ENCODE data around the gene ASIC3. TPM values are rescaled to one million over a fixed set of nuclear protein-coding genes. Genes with fewer than 3 reads are reported as not detected.

Gene ASIC3
- polyA plus RNA-seq, 2 of the 4 experiments (the other 2 are of a cell fraction): 4.1 to 9.8 TPM

DNA sequence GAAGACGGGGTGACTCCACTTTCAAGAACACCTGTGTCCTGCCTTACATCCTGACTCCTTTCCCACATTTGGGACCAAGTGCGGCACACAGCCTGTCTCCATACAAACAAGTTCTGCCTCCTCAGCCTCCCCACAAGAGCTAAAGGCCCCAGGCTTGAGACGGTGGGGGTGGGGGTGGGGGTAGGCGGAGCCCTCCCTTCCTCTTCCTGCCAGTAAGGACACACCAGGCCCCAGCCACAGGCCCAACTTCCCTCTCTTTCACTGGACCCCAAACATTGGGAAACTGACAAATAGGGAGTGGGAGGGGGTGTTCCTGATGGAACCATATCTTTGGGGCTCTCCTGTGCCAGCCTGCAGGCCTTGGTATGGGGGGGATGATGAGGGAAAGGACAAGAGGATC, 4.8 kb downstream of the ASIC3 start:
- ChIA-PET POLR2A (no interaction called here), CTCF (interaction anchor here (0.9 to 1.5 kb wide), 3 partner anchors 10 to 24 kb away, joined by 3 to 8 read pairs (median 5); partner anchors contain the start of gene ABCB8)
- Histone ChIP-seq H3K4me2 (no peak overlapping the region), H3K4me1 (peaks cover 7% of the 10 kb centered on the region; the same call in 1 of the 3 replicates), H3K9me3 (no peaks in the 10 kb centered on the region), H3K4me3 (no peak overlapping the region), H3K27ac (no peak overlapping the region)
- no peak for TF ChIP-seq HEYL (CRISPR knock-in tag; IDR thresholded peaks at IDR 0.05)
- no peak for TF ChIP-seq GATA3 (IDR thresholded peaks at IDR 0.05; ENCODE audit: borderline replicate concordance)
- TF ChIP-seq, protein P1, sequence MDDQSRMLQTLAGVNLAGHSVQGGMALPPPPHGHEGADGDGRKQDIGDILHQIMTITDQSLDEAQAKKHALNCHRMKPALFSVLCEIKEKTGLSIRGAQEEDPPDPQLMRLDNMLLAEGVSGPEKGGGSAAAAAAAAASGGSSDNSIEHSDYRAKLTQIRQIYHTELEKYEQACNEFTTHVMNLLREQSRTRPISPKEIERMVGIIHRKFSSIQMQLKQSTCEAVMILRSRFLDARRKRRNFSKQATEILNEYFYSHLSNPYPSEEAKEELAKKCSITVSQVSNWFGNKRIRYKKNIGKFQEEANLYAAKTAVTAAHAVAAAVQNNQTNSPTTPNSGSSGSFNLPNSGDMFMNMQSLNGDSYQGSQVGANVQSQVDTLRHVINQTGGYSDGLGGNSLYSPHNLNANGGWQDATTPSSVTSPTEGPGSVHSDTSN (IDR thresholded peaks at IDR 0.05): no peak
- no peak for TF ChIP-seq CEBPB (IDR thresholded peaks at IDR 0.05)
- no peak for TF ChIP-seq RFX5 (IDR thresholded peaks at IDR 0.05)
- no peak for TF ChIP-seq ZC3H11A (IDR thresholded peaks at IDR 0.05)
- TF ChIP-seq RCOR1 (IDR thresholded peaks at IDR 0.05; ENCODE audit: low read depth, low read length): no peak
- no peak for TF ChIP-seq KDM5A (IDR thresholded peaks at IDR 0.05)
- TF ChIP-seq, protein P2, sequence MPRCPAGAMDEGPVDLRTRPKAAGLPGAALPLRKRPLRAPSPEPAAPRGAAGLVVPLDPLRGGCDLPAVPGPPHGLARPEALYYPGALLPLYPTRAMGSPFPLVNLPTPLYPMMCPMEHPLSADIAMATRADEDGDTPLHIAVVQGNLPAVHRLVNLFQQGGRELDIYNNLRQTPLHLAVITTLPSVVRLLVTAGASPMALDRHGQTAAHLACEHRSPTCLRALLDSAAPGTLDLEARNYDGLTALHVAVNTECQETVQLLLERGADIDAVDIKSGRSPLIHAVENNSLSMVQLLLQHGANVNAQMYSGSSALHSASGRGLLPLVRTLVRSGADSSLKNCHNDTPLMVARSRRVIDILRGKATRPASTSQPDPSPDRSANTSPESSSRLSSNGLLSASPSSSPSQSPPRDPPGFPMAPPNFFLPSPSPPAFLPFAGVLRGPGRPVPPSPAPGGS (IDR thresholded peaks at IDR 0.05): no peak
- FAIRE-seq: no peak
- no peak for DNase-seq (ENCODE audit: low read depth in 1 of 2, low spot score in 1 of 2)
- no peak for ATAC-seq
- 74% methylated on average over 4 of the region's 4 CpGs for WGBS (ENCODE audit: missing lambda C conversion rate)

DNA sequence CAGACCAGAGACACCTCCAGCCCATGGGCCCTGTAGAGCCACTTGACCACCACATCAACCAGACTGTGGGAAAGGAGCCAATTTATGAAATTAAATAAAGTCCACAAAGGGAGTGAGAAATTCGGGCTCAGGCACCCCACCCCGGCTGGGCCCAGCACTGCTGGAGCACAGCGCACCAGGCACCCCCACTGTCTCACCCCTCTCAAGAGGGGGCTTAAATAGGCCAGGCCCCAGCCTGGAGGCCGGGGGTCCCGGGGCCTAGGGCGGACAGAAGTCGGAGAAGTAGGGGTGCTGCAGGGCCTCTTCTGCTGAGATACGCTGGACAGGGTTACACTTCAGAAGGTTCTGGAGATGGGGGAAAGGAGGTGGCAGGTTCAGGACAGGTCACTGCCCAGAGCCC, 5.4 kb downstream of the ASIC3 start:
- ChIA-PET CTCF (interaction anchor here (0.9 kb wide), 1 partner anchor 58 kb away, joined by 3 read pairs; no protein-coding TSS in a partner anchor), POLR2A (no interaction called here)
- no peaks in the 10 kb centered on the region for H3K9me3 ChIP-seq
- DNase-seq (ENCODE audit: low read depth in 1 of 2, low spot score in 1 of 2) (no peak), FAIRE-seq (no peak), ATAC-seq (no peak)
- TF ChIP-seq CHD4 (IDR thresholded peaks at IDR 0.05; ENCODE audit: borderline replicate concordance): no peak
- H3K27ac ChIP-seq: no peak overlapping the region
- H3K4me1 ChIP-seq: peaks cover 11% of the 10 kb centered on the region
- H3K4me3 ChIP-seq: no peak overlapping the region
- 76% methylated on average over 8 of the region's 8 CpGs for WGBS (ENCODE audit: missing lambda C conversion rate)
- no peak overlapping the region for H3K4me2 ChIP-seq

DNA sequence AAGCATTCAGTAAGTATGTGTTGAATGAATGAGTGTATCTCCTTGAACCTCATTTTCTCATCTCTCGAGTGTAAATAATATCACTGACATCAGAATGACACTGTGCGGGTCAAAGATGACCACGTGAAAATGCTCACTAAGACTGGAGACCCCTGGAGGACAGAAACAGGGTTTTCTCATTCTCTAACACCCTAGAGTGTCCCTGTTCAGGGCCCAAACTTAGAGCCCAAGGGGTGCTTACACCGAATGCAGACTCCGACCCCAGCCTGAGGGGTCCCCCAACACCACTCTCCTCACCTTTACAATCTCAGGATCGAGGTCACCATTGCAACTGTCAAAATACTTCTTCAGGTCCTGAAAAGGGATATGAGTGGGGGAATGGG, 7.9 kb downstream of the ASIC3 start:
- 74% methylated on average over 6 of the region's 6 CpGs for WGBS (ENCODE audit: missing lambda C conversion rate)
- H3K27ac ChIP-seq: no peak overlapping the region
- H3K4me2 ChIP-seq: peak overlapping the region; percentile 88
- TF ChIP-seq KDM1A (IDR thresholded peaks at IDR 0.05; ENCODE audit: low read depth) (no peak), EHF (CRISPR knock-in tag; IDR thresholded peaks at IDR 0.05) (no peak), KDM5A (IDR thresholded peaks at IDR 0.05) (no peak), NR3C1 (IDR thresholded peaks at IDR 0.05) (no peak), RAD21 (conservative IDR thresholded peaks at IDR 0.05 in 1 of 2, IDR thresholded peaks at IDR 0.05 in 1 of 2) (no peak), TFCP2L1 (CRISPR knock-in tag; IDR thresholded peaks at IDR 0.05) (no peak), ZSCAN20 (CRISPR knock-in tag; IDR thresholded peaks at IDR 0.05) (no peak), CEBPB (IDR thresholded peaks at IDR 0.05) (no peak), RARB (CRISPR knock-in tag; IDR thresholded peaks at IDR 0.05) (no peak), ESRRA (IDR thresholded peaks at IDR 0.05; ENCODE audit: borderline replicate concordance, low read length) (no peak), EHMT2 (IDR thresholded peaks at IDR 0.05; ENCODE audit: low read depth) (no peak)
- TF ChIP-seq, protein P3, sequence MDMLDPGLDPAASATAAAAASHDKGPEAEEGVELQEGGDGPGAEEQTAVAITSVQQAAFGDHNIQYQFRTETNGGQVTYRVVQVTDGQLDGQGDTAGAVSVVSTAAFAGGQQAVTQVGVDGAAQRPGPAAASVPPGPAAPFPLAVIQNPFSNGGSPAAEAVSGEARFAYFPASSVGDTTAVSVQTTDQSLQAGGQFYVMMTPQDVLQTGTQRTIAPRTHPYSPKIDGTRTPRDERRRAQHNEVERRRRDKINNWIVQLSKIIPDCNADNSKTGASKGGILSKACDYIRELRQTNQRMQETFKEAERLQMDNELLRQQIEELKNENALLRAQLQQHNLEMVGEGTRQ (IDR thresholded peaks at IDR 0.05): no peak
- TF ChIP-seq, protein P1 (IDR thresholded peaks at IDR 0.05): no peak
- TF ChIP-seq, protein P2 (IDR thresholded peaks at IDR 0.05): no peak
- TF ChIP-seq, protein P4, sequence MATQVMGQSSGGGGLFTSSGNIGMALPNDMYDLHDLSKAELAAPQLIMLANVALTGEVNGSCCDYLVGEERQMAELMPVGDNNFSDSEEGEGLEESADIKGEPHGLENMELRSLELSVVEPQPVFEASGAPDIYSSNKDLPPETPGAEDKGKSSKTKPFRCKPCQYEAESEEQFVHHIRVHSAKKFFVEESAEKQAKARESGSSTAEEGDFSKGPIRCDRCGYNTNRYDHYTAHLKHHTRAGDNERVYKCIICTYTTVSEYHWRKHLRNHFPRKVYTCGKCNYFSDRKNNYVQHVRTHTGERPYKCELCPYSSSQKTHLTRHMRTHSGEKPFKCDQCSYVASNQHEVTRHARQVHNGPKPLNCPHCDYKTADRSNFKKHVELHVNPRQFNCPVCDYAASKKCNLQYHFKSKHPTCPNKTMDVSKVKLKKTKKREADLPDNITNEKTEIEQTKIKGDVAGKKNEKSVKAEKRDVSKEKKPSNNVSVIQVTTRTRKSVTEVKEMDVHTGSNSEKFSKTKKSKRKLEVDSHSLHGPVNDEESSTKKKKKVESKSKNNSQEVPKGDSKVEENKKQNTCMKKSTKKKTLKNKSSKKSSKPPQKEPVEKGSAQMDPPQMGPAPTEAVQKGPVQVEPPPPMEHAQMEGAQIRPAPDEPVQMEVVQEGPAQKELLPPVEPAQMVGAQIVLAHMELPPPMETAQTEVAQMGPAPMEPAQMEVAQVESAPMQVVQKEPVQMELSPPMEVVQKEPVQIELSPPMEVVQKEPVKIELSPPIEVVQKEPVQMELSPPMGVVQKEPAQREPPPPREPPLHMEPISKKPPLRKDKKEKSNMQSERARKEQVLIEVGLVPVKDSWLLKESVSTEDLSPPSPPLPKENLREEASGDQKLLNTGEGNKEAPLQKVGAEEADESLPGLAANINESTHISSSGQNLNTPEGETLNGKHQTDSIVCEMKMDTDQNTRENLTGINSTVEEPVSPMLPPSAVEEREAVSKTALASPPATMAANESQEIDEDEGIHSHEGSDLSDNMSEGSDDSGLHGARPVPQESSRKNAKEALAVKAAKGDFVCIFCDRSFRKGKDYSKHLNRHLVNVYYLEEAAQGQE (IDR thresholded peaks at IDR 0.05): no peak
- TF ChIP-seq, protein P5, sequence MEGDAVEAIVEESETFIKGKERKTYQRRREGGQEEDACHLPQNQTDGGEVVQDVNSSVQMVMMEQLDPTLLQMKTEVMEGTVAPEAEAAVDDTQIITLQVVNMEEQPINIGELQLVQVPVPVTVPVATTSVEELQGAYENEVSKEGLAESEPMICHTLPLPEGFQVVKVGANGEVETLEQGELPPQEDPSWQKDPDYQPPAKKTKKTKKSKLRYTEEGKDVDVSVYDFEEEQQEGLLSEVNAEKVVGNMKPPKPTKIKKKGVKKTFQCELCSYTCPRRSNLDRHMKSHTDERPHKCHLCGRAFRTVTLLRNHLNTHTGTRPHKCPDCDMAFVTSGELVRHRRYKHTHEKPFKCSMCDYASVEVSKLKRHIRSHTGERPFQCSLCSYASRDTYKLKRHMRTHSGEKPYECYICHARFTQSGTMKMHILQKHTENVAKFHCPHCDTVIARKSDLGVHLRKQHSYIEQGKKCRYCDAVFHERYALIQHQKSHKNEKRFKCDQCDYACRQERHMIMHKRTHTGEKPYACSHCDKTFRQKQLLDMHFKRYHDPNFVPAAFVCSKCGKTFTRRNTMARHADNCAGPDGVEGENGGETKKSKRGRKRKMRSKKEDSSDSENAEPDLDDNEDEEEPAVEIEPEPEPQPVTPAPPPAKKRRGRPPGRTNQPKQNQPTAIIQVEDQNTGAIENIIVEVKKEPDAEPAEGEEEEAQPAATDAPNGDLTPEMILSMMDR (IDR thresholded peaks at IDR 0.05): no peak
- CTCF ChIA-PET: interaction anchor here (1.7 kb wide), 1 partner anchor 28 kb away, joined by 3 read pairs; the partner anchor contains the start of gene ABCB8
- peaks cover 16% of the 10 kb centered on the region for H3K4me1 ChIP-seq
- DNase-seq (ENCODE audit: low read depth in 1 of 2, low spot score in 1 of 2) (no peak), FAIRE-seq (no peak), ATAC-seq (no peak)
- POLR2A ChIA-PET: no interaction called here
- no peak overlapping the region for H3K4me3 ChIP-seq
- H3K9me3 ChIP-seq: no peaks in the 10 kb centered on the region

Data from A549 (cell line).